Measurements from ENCODE around the gene COPS8.
A peak's percentile ranks its signal among the peaks of the same experiment; 100 is the strongest.

The COPS8 gene

GRCh38 chr2:237059155-237059875 is 26.4 kb upstream of the COPS8 start:
- H3K4me3 ChIP-seq (ENCODE audit: low read depth, low read length, poor library complexity, severe bottlenecking): peak overlapping the region; percentile 56
- no peaks in the 10 kb centered on the region; the same call in 1 of the 2 replicates for H3K36me3 ChIP-seq (ENCODE audit: insufficient read depth, low read length)
- H2AFZ ChIP-seq (ENCODE audit: low read length): no peak overlapping the region
- no peaks in the 10 kb centered on the region for H3K79me2 ChIP-seq (ENCODE audit: insufficient read depth, low read length)
- H3K27ac ChIP-seq (ENCODE audit: low read depth, low read length, poor library complexity, severe bottlenecking): peak overlapping the region; percentile 99
- no peaks in the 10 kb centered on the region for H4K20me1 ChIP-seq (ENCODE audit: insufficient read depth, low read length)
- TF ChIP-seq, protein P1, sequence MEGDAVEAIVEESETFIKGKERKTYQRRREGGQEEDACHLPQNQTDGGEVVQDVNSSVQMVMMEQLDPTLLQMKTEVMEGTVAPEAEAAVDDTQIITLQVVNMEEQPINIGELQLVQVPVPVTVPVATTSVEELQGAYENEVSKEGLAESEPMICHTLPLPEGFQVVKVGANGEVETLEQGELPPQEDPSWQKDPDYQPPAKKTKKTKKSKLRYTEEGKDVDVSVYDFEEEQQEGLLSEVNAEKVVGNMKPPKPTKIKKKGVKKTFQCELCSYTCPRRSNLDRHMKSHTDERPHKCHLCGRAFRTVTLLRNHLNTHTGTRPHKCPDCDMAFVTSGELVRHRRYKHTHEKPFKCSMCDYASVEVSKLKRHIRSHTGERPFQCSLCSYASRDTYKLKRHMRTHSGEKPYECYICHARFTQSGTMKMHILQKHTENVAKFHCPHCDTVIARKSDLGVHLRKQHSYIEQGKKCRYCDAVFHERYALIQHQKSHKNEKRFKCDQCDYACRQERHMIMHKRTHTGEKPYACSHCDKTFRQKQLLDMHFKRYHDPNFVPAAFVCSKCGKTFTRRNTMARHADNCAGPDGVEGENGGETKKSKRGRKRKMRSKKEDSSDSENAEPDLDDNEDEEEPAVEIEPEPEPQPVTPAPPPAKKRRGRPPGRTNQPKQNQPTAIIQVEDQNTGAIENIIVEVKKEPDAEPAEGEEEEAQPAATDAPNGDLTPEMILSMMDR (IDR thresholded peaks at IDR 0.05; ENCODE audit: low read length): no peak
- TF ChIP-seq EZH2 (IDR thresholded peaks at IDR 0.05; ENCODE audit: borderline replicate concordance, low read length): no peak
- peak overlapping the region; percentile 69 for H3K4me2 ChIP-seq (ENCODE audit: low read length)
- H3K9me3 ChIP-seq (ENCODE audit: low read length): no peaks in the 10 kb centered on the region; the same call in 1 of the 2 replicates
- H3K9ac ChIP-seq (ENCODE audit: low read length): peak overlapping the region; percentile 76
- no peaks in the 10 kb centered on the region for H3K9me2 ChIP-seq (ENCODE audit: low read depth, low read length)
- no peaks in the 10 kb centered on the region for H3K27me3 ChIP-seq (ENCODE audit: insufficient read depth, low read length)
- peaks cover 57% of the 10 kb centered on the region for H3K4me1 ChIP-seq (ENCODE audit: insufficient read depth, low read length, severe bottlenecking)
- H3F3A ChIP-seq (ENCODE audit: insufficient read depth, low read length): 0 out of 2 replicates have a peak, but pooled peaks cover 3% of the 10 kb centered on the region

DNA sequence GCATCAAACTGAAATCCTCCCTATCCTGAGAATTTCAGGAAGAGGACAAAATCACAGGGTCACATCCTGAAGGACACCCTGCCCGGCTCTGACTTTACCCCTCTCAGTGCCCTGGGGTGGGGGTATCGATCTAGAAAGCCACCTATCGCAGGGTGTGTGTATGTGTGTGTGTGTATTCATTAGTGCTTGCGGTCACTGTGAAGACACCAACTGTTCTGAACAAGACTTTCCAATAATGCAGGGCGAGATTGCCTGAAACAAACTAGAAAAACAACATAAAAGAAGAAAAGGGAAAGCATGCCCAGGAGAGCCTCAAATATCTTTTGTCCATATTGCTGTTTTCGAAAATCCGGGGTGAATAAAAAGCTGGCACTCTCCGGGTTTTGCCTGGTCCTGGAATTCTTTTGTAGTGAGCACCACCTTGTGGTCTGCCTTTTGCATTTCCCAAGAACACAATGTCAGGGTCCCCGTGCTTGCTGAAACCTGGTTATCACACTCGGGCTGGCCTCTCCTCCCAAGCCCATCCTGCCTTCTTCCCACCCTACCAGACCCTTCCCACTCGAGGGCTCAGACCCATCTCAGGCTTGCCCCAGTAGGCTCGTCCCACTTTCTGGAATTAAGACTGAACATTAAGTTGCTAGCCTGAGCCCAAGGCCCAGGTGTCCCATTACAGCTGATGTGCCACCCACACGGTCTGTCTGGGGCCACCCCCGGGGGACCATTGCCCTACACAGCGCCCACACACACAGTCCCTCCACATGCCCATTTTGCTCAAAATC is 25.0 kb upstream of the COPS8 start:
- no peaks in the 10 kb centered on the region for H3K79me2 ChIP-seq (ENCODE audit: insufficient read depth, low read length)
- H3K27ac ChIP-seq (ENCODE audit: low read depth, low read length, poor library complexity, severe bottlenecking): peak overlapping the region; percentile 99
- H4K20me1 ChIP-seq (ENCODE audit: insufficient read depth, low read length): no peaks in the 10 kb centered on the region
- 0 out of 2 replicates have a peak, but pooled peaks cover 3% of the 10 kb centered on the region for H3F3A ChIP-seq (ENCODE audit: insufficient read depth, low read length)
- H3K9me2 ChIP-seq (ENCODE audit: low read depth, low read length): no peaks in the 10 kb centered on the region
- H3K4me2 ChIP-seq (ENCODE audit: low read length): peak overlapping the region; percentile 69
- no peaks in the 10 kb centered on the region for H3K9me3 ChIP-seq (ENCODE audit: low read length)
- peaks cover 53% of the 10 kb centered on the region for H3K4me1 ChIP-seq (ENCODE audit: insufficient read depth, low read length, severe bottlenecking)
- peak overlapping the region; percentile 56 for H3K4me3 ChIP-seq (ENCODE audit: low read depth, low read length, poor library complexity, severe bottlenecking)
- no peaks in the 10 kb centered on the region; the same call in 1 of the 2 replicates for H3K36me3 ChIP-seq (ENCODE audit: insufficient read depth, low read length)
- peak overlapping the region; percentile 76 for H2AFZ ChIP-seq (ENCODE audit: low read length)
- no peaks in the 10 kb centered on the region for H3K27me3 ChIP-seq (ENCODE audit: insufficient read depth, low read length)
- H3K9ac ChIP-seq (ENCODE audit: low read length): peak overlapping the region; percentile 76
- TF ChIP-seq EZH2 (IDR thresholded peaks at IDR 0.05; ENCODE audit: borderline replicate concordance, low read length): no peak
- TF ChIP-seq, protein P1 (IDR thresholded peaks at IDR 0.05; ENCODE audit: low read length): peak; percentile 79

DNA sequence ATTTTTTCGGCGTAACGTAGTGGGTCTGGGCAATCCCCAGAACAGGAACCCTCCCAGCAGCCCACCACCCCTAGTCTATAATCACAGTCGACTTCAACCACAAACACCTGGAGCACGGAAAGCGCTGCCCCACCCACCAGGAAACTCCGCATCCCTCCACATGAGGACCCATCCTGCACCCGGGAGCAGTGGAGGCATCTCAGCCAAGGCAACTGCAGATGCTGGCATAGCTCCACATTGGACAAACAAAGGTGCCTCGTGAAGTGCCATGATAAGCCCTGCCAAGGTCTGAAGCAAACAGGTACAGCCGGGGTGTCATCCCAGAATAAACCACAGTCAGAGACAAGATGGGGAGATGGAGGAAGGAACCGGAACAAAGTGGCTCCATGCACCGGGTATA is 24.3 kb upstream of the COPS8 start:
- Histone ChIP-seq H3K4me1 (ENCODE audit: insufficient read depth, low read length, severe bottlenecking) (peaks cover 53% of the 10 kb centered on the region), H3K27ac (ENCODE audit: low read depth, low read length, poor library complexity, severe bottlenecking) (no peak overlapping the region), H3F3A (ENCODE audit: insufficient read depth, low read length) (0 out of 2 replicates have a peak, but pooled peaks cover 3% of the 10 kb centered on the region), H3K9ac (ENCODE audit: low read length) (peak overlapping the region; percentile 8; the same call in 1 of the 2 replicates), H4K20me1 (ENCODE audit: insufficient read depth, low read length) (no peaks in the 10 kb centered on the region), H3K9me3 (ENCODE audit: low read length) (no peaks in the 10 kb centered on the region), H3K4me3 (ENCODE audit: low read depth, low read length, poor library complexity, severe bottlenecking) (no peak overlapping the region), H2AFZ (ENCODE audit: low read length) (no peak overlapping the region), H3K9me2 (ENCODE audit: low read depth, low read length) (no peaks in the 10 kb centered on the region), H3K79me2 (ENCODE audit: insufficient read depth, low read length) (no peaks in the 10 kb centered on the region), H3K27me3 (ENCODE audit: insufficient read depth, low read length) (no peaks in the 10 kb centered on the region), H3K36me3 (ENCODE audit: insufficient read depth, low read length) (no peaks in the 10 kb centered on the region; the same call in 1 of the 2 replicates), H3K4me2 (ENCODE audit: low read length) (peak overlapping the region; percentile 69; the same call in 1 of the 2 replicates)
- TF ChIP-seq, protein P1 (IDR thresholded peaks at IDR 0.05; ENCODE audit: low read length): no peak
- TF ChIP-seq EZH2 (IDR thresholded peaks at IDR 0.05; ENCODE audit: borderline replicate concordance, low read length): no peak
